Panc1 (cell line): Measurements from ENCODE around the gene LITAFD.

Source experiments
- POLR2AphosphoS5 ChIP-seq: IDR thresholded peaks from 2 replicates; pipeline ENCODE4 v1.6.1; 2012; ENCODE audit warnings: mild to moderate bottlenecking, low read depth, low read length, moderate library complexity
- SIN3A ChIP-seq: IDR thresholded peaks from 2 replicates; pipeline ENCODE4 v1.6.1; 2012; ENCODE audit warnings: low read depth, mild to moderate bottlenecking, low read length, moderate library complexity, borderline replicate concordance; ENCODE audit not compliant: insufficient read depth
- TCF7L2 ChIP-seq: IDR thresholded peaks from 2 replicates; pipeline ENCODE4 v1.6.1; 2011; ENCODE audit warnings: mild to moderate bottlenecking, low read depth, low read length, inconsistent platforms
- TF ChIP-seq, protein P1 (sequence below): fragments of 450-650 bp; IDR thresholded peaks from 2 replicates; pipeline ENCODE4 v1.5.1; 2017; ENCODE audit warnings: mild to moderate bottlenecking
- TF ChIP-seq, protein P2 (sequence below), 2 experiments: IDR thresholded peaks; 2 replicates each; pipeline ENCODE4 v1.6.1; 2011 to 2012; ENCODE audit warnings: low read depth in 2 of 2, control low read depth in 1 of 2, low read length in 1 of 2, mild to moderate bottlenecking in 1 of 2, moderate library complexity in 1 of 2; ENCODE audit not compliant: insufficient read depth in 1 of 2

DNA sequence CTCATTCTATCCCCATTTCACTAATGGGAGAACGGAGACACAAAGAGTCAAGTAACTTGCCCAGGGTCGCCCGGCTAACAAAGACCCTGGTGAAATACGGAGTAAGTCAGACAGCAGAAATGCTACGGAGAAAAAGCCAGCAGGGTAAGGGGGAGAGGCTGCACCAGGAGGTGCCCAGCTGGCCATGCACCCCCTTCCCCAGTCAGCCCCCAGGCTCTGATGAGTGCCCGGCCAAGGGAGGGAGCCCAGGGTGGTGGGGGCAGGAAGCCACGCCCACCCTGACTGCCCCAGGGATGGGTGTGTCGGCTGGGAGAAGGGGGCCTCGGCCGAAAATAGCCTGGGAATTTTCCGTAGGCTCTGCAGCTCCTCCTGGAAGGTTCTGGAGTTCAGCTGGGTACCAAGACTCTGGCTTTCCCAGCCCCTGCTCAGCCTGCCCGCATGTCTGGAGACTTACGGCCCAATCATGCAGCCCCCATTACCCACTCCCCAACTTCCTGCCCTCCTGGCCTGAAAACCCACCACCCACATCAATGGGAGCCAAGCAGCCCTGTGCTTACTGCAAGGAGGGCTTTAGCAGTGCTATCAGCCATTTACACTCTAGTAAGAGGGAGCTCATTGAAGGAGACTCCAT is 17.6 kb upstream of the LITAFD start:
- TF ChIP-seq POLR2AphosphoS5 (no peak; the same call in 1 of the 2 replicates), SIN3A (no peak), TCF7L2 (no peak)
- TF ChIP-seq, protein P1, sequence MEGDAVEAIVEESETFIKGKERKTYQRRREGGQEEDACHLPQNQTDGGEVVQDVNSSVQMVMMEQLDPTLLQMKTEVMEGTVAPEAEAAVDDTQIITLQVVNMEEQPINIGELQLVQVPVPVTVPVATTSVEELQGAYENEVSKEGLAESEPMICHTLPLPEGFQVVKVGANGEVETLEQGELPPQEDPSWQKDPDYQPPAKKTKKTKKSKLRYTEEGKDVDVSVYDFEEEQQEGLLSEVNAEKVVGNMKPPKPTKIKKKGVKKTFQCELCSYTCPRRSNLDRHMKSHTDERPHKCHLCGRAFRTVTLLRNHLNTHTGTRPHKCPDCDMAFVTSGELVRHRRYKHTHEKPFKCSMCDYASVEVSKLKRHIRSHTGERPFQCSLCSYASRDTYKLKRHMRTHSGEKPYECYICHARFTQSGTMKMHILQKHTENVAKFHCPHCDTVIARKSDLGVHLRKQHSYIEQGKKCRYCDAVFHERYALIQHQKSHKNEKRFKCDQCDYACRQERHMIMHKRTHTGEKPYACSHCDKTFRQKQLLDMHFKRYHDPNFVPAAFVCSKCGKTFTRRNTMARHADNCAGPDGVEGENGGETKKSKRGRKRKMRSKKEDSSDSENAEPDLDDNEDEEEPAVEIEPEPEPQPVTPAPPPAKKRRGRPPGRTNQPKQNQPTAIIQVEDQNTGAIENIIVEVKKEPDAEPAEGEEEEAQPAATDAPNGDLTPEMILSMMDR: no peak
- TF ChIP-seq, protein P2, sequence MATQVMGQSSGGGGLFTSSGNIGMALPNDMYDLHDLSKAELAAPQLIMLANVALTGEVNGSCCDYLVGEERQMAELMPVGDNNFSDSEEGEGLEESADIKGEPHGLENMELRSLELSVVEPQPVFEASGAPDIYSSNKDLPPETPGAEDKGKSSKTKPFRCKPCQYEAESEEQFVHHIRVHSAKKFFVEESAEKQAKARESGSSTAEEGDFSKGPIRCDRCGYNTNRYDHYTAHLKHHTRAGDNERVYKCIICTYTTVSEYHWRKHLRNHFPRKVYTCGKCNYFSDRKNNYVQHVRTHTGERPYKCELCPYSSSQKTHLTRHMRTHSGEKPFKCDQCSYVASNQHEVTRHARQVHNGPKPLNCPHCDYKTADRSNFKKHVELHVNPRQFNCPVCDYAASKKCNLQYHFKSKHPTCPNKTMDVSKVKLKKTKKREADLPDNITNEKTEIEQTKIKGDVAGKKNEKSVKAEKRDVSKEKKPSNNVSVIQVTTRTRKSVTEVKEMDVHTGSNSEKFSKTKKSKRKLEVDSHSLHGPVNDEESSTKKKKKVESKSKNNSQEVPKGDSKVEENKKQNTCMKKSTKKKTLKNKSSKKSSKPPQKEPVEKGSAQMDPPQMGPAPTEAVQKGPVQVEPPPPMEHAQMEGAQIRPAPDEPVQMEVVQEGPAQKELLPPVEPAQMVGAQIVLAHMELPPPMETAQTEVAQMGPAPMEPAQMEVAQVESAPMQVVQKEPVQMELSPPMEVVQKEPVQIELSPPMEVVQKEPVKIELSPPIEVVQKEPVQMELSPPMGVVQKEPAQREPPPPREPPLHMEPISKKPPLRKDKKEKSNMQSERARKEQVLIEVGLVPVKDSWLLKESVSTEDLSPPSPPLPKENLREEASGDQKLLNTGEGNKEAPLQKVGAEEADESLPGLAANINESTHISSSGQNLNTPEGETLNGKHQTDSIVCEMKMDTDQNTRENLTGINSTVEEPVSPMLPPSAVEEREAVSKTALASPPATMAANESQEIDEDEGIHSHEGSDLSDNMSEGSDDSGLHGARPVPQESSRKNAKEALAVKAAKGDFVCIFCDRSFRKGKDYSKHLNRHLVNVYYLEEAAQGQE (IDR thresholded peaks at IDR 0.05; ENCODE audit: insufficient read depth in 1 of 2, low read depth in 2 of 2, low read length in 1 of 2): no peak
